HepG2 (cell line): Measurements from ENCODE around the gene WIPF2.

Source experiments
- CTCF ChIP-seq: sonication (generic); formaldehyde crosslinking; IDR thresholded peaks from 2 replicates; pipeline ENCODE4 v1.5.0; 2020; ENCODE audit warnings: mild to moderate bottlenecking, missing genetic modification reagents, moderate library complexity
- STAG1 ChIP-seq: sonication (generic); formaldehyde crosslinking; IDR thresholded peaks from 2 replicates; pipeline ENCODE4 v1.4.0; 2020; ENCODE audit warnings: missing genetic modification reagents
- ZNF317 ChIP-seq: sonication (generic); formaldehyde crosslinking; IDR thresholded peaks from 2 replicates; pipeline ENCODE4 v1.5.0; 2020; ENCODE audit warnings: mild to moderate bottlenecking, missing genetic modification reagents
- ZNF331 ChIP-seq: sonication (generic); formaldehyde crosslinking; IDR thresholded peaks from 2 replicates; pipeline ENCODE4 v1.4.0; 2020; ENCODE audit warnings: missing genetic modification reagents

GRCh38 chr17:40230670-40231069 is 11.6 kb downstream of the WIPF2 start:
- TF ChIP-seq ZNF317 (no peak), CTCF (CRISPR knock-in tag) (no peak), STAG1 (no peak), ZNF331 (no peak)
